Heart right ventricle (tissue), 16 donors: Measurements from ENCODE around the gene PEX26. TPM values are rescaled to one million over a fixed set of nuclear protein-coding genes. Genes with fewer than 3 reads are reported as not detected.
A peak's percentile ranks its signal among the peaks of the same experiment; 100 is the strongest.
"Not testable (repeated sequence)": the region's sequence is repeated elsewhere in the genome, so short reads cannot be mapped to it uniquely, and the experiment has no call there.

Experiments
- ATAC-seq, 8 donors: fragments of 200-7000 bp; cut with Tn5 transposase; one replicate each; pipeline ENCODE4 v1.9.1; 2020; ENCODE audit warnings: mild to moderate bottlenecking in 8 of 8, moderate library complexity in 8 of 8, moderate number of reproducible peaks in 1 of 8
- DNase-seq, 2 donors: peaks; one replicate each; pipeline ENCODE4 v3.0.0-alpha.2; 2020
- H3K27ac ChIP-seq, 10 donors: fragments of 200-600 bp; sonication (generic) in 2 of 10; one replicate each; pipeline versions ENCODE4 v1.5.0 to v1.8.0; 2020 to 2022; ENCODE audit warnings: mild to moderate bottlenecking in 3 of 10
- H3K27me3 ChIP-seq, 7 donors: fragments of 200-600 bp; one replicate each; pipeline ENCODE4 v1.8.0; 2021 to 2022; ENCODE audit warnings: mild to moderate bottlenecking in 2 of 7
- H3K36me3 ChIP-seq, 9 donors: fragments of 200-600 bp; sonication (generic) in 1 of 9; one replicate each; pipeline versions ENCODE4 v1.5.0 to v1.8.0; 2020 to 2022; ENCODE audit warnings: mild to moderate bottlenecking in 2 of 9
- H3K4me1 ChIP-seq, 9 donors: fragments of 200-600 bp; sonication (generic) in 1 of 9; one replicate each; pipeline versions ENCODE4 v1.5.0 to v1.8.0; 2020 to 2022; ENCODE audit warnings: mild to moderate bottlenecking in 4 of 9
- H3K4me3 ChIP-seq, 10 donors: fragments of 200-600 bp; sonication (generic) in 2 of 10; one replicate each; pipeline versions ENCODE4 v1.5.0 to v1.8.0; 2020 to 2022; ENCODE audit warnings: mild to moderate bottlenecking in 7 of 10, moderate library complexity in 2 of 10
- H3K9me3 ChIP-seq, 11 donors: fragments of 200-600 bp in 10 of 11; sonication (generic) in 2 of 11; one replicate each; pipeline versions ENCODE4 v1.5.0 to v1.8.0; 2013 to 2022; ENCODE audit warnings: mild to moderate bottlenecking in 2 of 11, control low read depth in 1 of 11, moderate library complexity in 1 of 11
- CTCF ChIP-seq, 9 donors: fragments of 200-600 bp; sonication (generic) in 2 of 9; IDR thresholded peaks; one replicate each; pipeline versions ENCODE4 v1.5.0 to v1.8.0; 2021 to 2022; ENCODE audit warnings: antibody characterized with exemption in 9 of 9, mild to moderate bottlenecking in 5 of 9, moderate library complexity in 1 of 9
- WGBS, 2 donors: extraction: QIAGEN DNeasy Blood & Tissue Kit; methylation state at CpG; one replicate each; pipeline ENCODE4 v1.1.7; 2013; ENCODE audit warnings: inconsistent platforms in 1 of 2; 5-methylcytosine and 5-hydroxymethylcytosine counted together
- intact Hi-C, 10 donors: fragments of 100-400 bp; cut with DNase I; formaldehyde crosslinking; loops; one replicate each; pipeline versions ENCODE4 v1.11.1 to v1.14.2; 2022
- polyA plus RNA-seq, 2 donors: library from polyadenylated mRNA; stranded (reverse); fragments of 200-250 nt; gene quantifications; one replicate each; pipeline ENCODE4 v1.2.3, GENCODE V29; 2013
- total RNA-seq, 10 donors: library from RNA; stranded (reverse); fragmentation: NEBNext Ultra II Directional in 3 of 10; extraction: Animal tissue kit (Norgen Biotek cat#: 25700) in 3 of 10; gene quantifications; one replicate each; pipeline versions ENCODE4 v1.2.1 to v1.2.4, GENCODE V29; 2021 to 2023
- donor health status: Arrhythmogenic right ventricular cardiomyopathy.
- donor health status: ischemic (EF 13 %, LVEDD 7.1; RV severe dilation, severe dysfunction).
- donor health status: healthy with polysubstance abuse.
- donor health status: DM: no; HTN: yes; CAD: no.
- donor health status: DM: no; HTN: no; CAD: no.
- donor health status: ischemic (EF 25% LVEDD 6.9; RV normal size, moderate dysfunction).
- donor health status: ischemic (EF 25% LVEDD 5.7; RV mildly dilated, moderate dysfunction).
- donor health status: healthy.
- donor health status: DM: yes; HTN: yes; CAD: no.
- donor health status: Ischemic cardiomyopathy.
- donor health status: ischemic (EF 35%, LVEDD 5.7; RV mildly dilated, moderate dysfunction).
- donor health status: nonischemic (EF 11% LVEDD 7.7; RV severe dilation, severe dysfunction).
- donor health status: DM: yes; HTN: yes; CAD: no.
- donor health status: PGD.
- donor health status: ischemic (EF 29% LVEDD 5.4; RV normal size, mild dysfunction).
- donor health status: nonischemic (EF 23%, LVEDD 6.1; RV moderate dilation, normal function).

The PEX26 gene
- total and polyA plus RNA-seq, 12 donors = 8.3 to 27.1 (median 20.2) TPM

GRCh38 chr22:18048041-18048440, 29.7 kb upstream of the PEX26 start:
- H3K4me3 ChIP-seq = peak overlapping the region in 4 of 10 donors; percentile 5 to 29 (median 23)
- intact Hi-C loops = no loop called here
- H3K27me3 ChIP-seq = peaks cover 0 to 16% (median 0%) of the 10 kb centered on the region in 7 donors
- peaks cover 6 to 25% (median 17%) of the 10 kb centered on the region in 9 donors for H3K4me1 ChIP-seq
- H3K36me3 ChIP-seq = no peaks in the 10 kb centered on the region
- 87 to 88% methylated on average over 9 of the region's 9 CpGs for WGBS, 2 donors
- H3K27ac ChIP-seq = no peak overlapping the region
- TF ChIP-seq CTCF (IDR thresholded peaks at IDR 0.05) = no peak
- ATAC-seq (no peak), DNase-seq (no peak)
- no peaks in the 10 kb centered on the region for H3K9me3 ChIP-seq

- no peaks in the 10 kb centered on the region for H3K36me3 ChIP-seq
- H3K27me3 ChIP-seq = peaks cover 0 to 16% (median 0%) of the 10 kb centered on the region in 7 donors
- intact Hi-C loops = no loop called here
- ATAC-seq (no peak), DNase-seq (no peak)
- no peak overlapping the region for H3K27ac ChIP-seq
- no peak for TF ChIP-seq CTCF (IDR thresholded peaks at IDR 0.05)
- no peaks in the 10 kb centered on the region for H3K9me3 ChIP-seq
- H3K4me3 ChIP-seq = peak overlapping the region in 4 of 10 donors; percentile 5 to 29 (median 23)
- peaks cover 6 to 21% (median 15%) of the 10 kb centered on the region in 9 donors for H3K4me1 ChIP-seq
- 58% methylated on average over 29 of the region's 29 CpGs for WGBS, 2 donors
Measured at GRCh38 chr22:18048441-18048898, 29.3 kb upstream of the PEX26 start.

GRCh38 chr22:18050065-18050464, 27.7 kb upstream of the PEX26 start:
- H3K27me3 ChIP-seq = peaks cover 0 to 16% (median 0%) of the 10 kb centered on the region in 7 donors
- no peak for ATAC-seq
- 81% methylated on average over 5 of the region's 5 CpGs for WGBS, 2 donors
- H3K36me3 ChIP-seq = no peaks in the 10 kb centered on the region
- TF ChIP-seq CTCF (IDR thresholded peaks at IDR 0.05) = no peak
- no peaks in the 10 kb centered on the region for H3K9me3 ChIP-seq
- intact Hi-C loops = no loop called here
- H3K4me1 ChIP-seq = peaks cover under 1 to 6% (median 3%) of the 10 kb centered on the region in 9 donors
- no peak for DNase-seq
- no peak overlapping the region for H3K4me3 ChIP-seq
- H3K27ac ChIP-seq = no peak overlapping the region

GRCh38 chr22:18051113-18051512, 26.7 kb upstream of the PEX26 start:
- WGBS, 2 donors = 82 to 86% methylated on average over 12 of the region's 12 CpGs
- peaks cover 0 to 16% (median 0%) of the 10 kb centered on the region in 7 donors for H3K27me3 ChIP-seq
- H3K36me3 ChIP-seq, H3K4me3 ChIP-seq, H3K9me3 ChIP-seq, ATAC-seq, H3K4me1 ChIP-seq, H3K27ac ChIP-seq, DNase-seq, intact Hi-C loops: not testable (repeated sequence)

- DNase-seq, H3K27ac ChIP-seq, intact Hi-C loops, ATAC-seq, H3K36me3 ChIP-seq, H3K9me3 ChIP-seq, H3K4me3 ChIP-seq: not testable (repeated sequence)
- H3K27me3 ChIP-seq = peaks cover 0 to 11% (median 0%) of the 10 kb centered on the region in 7 donors
- H3K4me1 ChIP-seq = peaks cover 9 to 28% (median 20%) of the 10 kb centered on the region in 9 donors
- 93 to 94% methylated on average over 27 to 46 of the region's 49 CpGs for WGBS, 2 donors
Measured at GRCh38 chr22:18053216-18053946, 24.4 kb upstream of the PEX26 start.
